ENCODE results near the gene AKR1B1.

Gene AKR1B1

DNA sequence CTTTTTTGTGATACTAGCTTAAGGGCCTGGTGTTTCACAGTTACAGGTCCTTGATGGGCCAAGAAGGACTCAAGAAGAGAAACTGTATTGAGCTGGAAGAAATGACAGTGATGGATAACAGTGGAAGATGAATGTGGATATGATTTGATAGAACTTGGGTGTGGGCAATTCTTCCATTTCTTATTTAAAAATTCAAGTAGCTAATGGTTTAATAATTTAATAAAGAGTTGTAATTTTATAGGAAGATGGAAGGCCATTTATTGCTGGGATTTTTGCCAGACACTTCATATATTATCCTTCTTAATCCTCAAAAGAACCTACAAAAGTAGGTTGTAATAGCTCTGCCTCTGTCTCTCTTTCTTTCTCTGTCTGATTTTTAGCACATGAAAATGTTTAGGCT is 21.3 kb upstream of the AKR1B1 start:
- TF ChIP-seq, protein P1, sequence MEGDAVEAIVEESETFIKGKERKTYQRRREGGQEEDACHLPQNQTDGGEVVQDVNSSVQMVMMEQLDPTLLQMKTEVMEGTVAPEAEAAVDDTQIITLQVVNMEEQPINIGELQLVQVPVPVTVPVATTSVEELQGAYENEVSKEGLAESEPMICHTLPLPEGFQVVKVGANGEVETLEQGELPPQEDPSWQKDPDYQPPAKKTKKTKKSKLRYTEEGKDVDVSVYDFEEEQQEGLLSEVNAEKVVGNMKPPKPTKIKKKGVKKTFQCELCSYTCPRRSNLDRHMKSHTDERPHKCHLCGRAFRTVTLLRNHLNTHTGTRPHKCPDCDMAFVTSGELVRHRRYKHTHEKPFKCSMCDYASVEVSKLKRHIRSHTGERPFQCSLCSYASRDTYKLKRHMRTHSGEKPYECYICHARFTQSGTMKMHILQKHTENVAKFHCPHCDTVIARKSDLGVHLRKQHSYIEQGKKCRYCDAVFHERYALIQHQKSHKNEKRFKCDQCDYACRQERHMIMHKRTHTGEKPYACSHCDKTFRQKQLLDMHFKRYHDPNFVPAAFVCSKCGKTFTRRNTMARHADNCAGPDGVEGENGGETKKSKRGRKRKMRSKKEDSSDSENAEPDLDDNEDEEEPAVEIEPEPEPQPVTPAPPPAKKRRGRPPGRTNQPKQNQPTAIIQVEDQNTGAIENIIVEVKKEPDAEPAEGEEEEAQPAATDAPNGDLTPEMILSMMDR (conservative IDR thresholded peaks at IDR 0.05; ENCODE audit: low read length), result no peak
- no peak for DNase-seq (ENCODE audit: low read depth)
- no peak overlapping the region for H3K4me3 ChIP-seq (ENCODE audit: low read length)

DNA sequence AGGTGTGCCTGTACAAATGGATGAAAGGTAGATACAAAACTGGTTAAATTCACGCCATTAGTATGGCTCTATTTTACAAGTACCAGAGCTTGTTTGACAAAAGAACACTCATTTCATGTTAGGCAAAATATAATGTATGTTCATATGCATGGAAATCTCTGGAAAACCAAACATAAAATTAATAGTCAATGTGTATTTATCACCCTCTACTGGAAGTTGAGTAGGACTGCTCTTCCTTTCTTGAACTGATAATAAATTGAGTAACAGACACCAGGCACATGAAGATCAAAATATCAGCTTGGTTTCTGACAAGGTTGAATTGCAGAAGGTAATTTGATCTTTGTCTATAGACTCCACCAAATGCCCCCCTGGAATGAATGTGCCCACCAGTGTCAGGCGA is 19.8 kb upstream of the AKR1B1 start:
- TF ChIP-seq, protein P1 (conservative IDR thresholded peaks at IDR 0.05; ENCODE audit: low read length), result peak; percentile 48
- no peak overlapping the region for H3K4me3 ChIP-seq (ENCODE audit: low read length)
- no peak for DNase-seq (ENCODE audit: low read depth)

DNA sequence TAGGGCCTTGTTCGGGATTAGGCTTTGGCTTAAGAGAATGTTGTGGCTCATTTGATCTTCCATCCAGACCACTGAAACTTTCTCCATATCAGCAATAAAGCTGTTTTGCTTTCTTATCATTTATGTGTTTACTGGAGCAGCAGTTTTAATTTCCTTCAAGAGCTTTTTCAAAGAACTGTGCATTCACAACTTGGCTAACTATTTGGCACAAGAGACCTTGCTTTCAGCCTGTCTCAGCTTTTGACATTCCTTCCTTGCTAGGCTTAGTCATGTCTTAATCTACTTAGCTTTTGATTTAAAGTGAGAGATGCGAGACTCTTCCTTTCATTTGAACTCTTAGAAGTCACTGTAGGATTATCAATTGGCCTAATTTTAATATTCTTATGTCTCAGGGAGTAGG is 19.1 kb upstream of the AKR1B1 start:
- no peak for DNase-seq (ENCODE audit: low read depth)
- TF ChIP-seq, protein P1 (conservative IDR thresholded peaks at IDR 0.05; ENCODE audit: low read length), result no peak
- no peak overlapping the region for H3K4me3 ChIP-seq (ENCODE audit: low read length)

DNA sequence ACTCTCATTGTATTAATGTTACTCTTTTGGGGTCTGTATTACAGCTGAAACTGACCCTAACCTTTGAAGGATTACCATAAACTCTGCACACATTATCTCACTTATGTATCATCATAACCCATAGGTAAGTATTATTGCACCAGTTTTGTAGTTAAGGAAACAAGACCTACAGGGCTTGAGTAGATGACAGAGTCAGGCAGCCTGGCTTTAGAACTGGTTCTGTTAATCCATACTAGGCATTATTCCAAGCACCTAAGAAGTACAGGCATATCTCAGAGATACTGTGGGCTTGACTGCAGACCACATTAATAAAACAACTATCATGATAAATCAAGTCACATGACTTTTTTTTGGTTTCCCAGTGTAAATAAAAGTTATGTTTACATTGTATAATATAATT is 17.1 kb upstream of the AKR1B1 start:
- DNase-seq (ENCODE audit: low read depth), result no peak
- TF ChIP-seq, protein P1 (conservative IDR thresholded peaks at IDR 0.05; ENCODE audit: low read length), result no peak
- no peak overlapping the region for H3K4me3 ChIP-seq (ENCODE audit: low read length)

GRCh38 chr7:134474828-134475227 is 15.9 kb upstream of the AKR1B1 start:
- no peak overlapping the region for H3K4me3 ChIP-seq (ENCODE audit: low read length)

GRCh38 chr7:134473861-134474291 is 15.0 kb upstream of the AKR1B1 start:
- DNase-seq (ENCODE audit: low read depth), result peak; percentile 61

More at GRCh38 chr7:134474828-134475227, 15.9 kb upstream of the AKR1B1 start:
- TF ChIP-seq, protein P1 (conservative IDR thresholded peaks at IDR 0.05; ENCODE audit: low read length), result no peak
- no peak for DNase-seq (ENCODE audit: low read depth)

GRCh38 chr7:134472572-134473244 is 13.8 kb upstream of the AKR1B1 start:
- TF ChIP-seq, protein P1 (conservative IDR thresholded peaks at IDR 0.05; ENCODE audit: low read length), result no peak
- DNase-seq (ENCODE audit: low read depth), result no peak
- no peak overlapping the region for H3K4me3 ChIP-seq (ENCODE audit: low read length)

More at GRCh38 chr7:134473861-134474291, 15.0 kb upstream of the AKR1B1 start:
- TF ChIP-seq, protein P1 (conservative IDR thresholded peaks at IDR 0.05; ENCODE audit: low read length), result no peak
- H3K4me3 ChIP-seq (ENCODE audit: low read length), result no peak overlapping the region
